Measurements from ENCODE around the gene OXNAD1.

The OXNAD1 gene

GRCh38 chr3:16270855-16271254 lies 5.8 kb downstream of the OXNAD1 start:
- no peak overlapping the region for H3K9ac ChIP-seq (ENCODE audit: low read depth, low read length, poor library complexity)
- H2BK12ac ChIP-seq (ENCODE audit: low read length), result no peak overlapping the region
- no peak overlapping the region for H3K27ac ChIP-seq (replicated peaks; ENCODE audit: low read length)
- H2BK5ac ChIP-seq (ENCODE audit: low read length), result no peak overlapping the region
- no peak overlapping the region for H3K4me2 ChIP-seq (ENCODE audit: insufficient read depth, low read length, poor library complexity, severe bottlenecking)
- H2BK15ac ChIP-seq (ENCODE audit: low read length), result no peak overlapping the region
- H3K27me3 ChIP-seq (ENCODE audit: control insufficient read depth in 3 of 3, insufficient read depth in 3 of 3, low read depth in 1 of 3, low read length in 3 of 3), result no peaks in the 10 kb centered on the region
- no peak overlapping the region for H4K91ac ChIP-seq (ENCODE audit: low read depth, low read length, poor library complexity)
- H3K18ac ChIP-seq (ENCODE audit: low read length), result no peak overlapping the region
- H3K4ac ChIP-seq (ENCODE audit: low read length), result no peak overlapping the region
- no peak overlapping the region for H2AK5ac ChIP-seq (ENCODE audit: low read depth, low read length)
- H3K79me1 ChIP-seq (ENCODE audit: low read depth, low read length), result no peaks in the 10 kb centered on the region
- no peak overlapping the region for H3K4me3 ChIP-seq (ENCODE audit: low read length in 2 of 2)
- no peak for DNase-seq (ENCODE audit: low spot score)
- no peak overlapping the region for H3K14ac ChIP-seq (ENCODE audit: low read length)
- no peak overlapping the region for H2AFZ ChIP-seq (ENCODE audit: low read length)
- H3K9me3 ChIP-seq (replicated peaks in 1 of 2; ENCODE audit: control insufficient read depth in 2 of 2, insufficient read depth in 1 of 2, low read depth in 1 of 2, low read length in 2 of 2), result no peaks in the 10 kb centered on the region
- H4K8ac ChIP-seq (ENCODE audit: low read depth, low read length), result no peak overlapping the region
- H2BK120ac ChIP-seq (ENCODE audit: low read depth, low read length), result no peak overlapping the region
- WGBS, 2 donors (ENCODE audit: extremely low coverage in 2 of 2, insufficient read length in 2 of 2, insufficient replicate concordance in 1 of 2), result no CpG with 5 or more reads among the region's 10 CpGs
- H3K36me3 ChIP-seq (replicated peaks in 1 of 2; ENCODE audit: control insufficient read depth in 2 of 2, insufficient read depth in 2 of 2, low read length in 2 of 2), result peaks cover 5 to 64% of the 10 kb centered on the region in 2 donors
- H3K4me1 ChIP-seq (ENCODE audit: control insufficient read depth in 2 of 2, insufficient read depth in 1 of 2, low read depth in 1 of 2, low read length in 2 of 2), result peaks cover 0 to 2% of the 10 kb centered on the region in 2 donors
- H3K23ac ChIP-seq (ENCODE audit: low read depth, low read length, poor library complexity), result no peak overlapping the region

GRCh38 chr3:16272588-16272987 lies 7.6 kb downstream of the OXNAD1 start:
- Histone ChIP-seq H3K4me3 (ENCODE audit: low read length in 2 of 2) (no peak overlapping the region), H3K79me1 (ENCODE audit: low read depth, low read length) (no peaks in the 10 kb centered on the region), H2BK5ac (ENCODE audit: low read length) (no peak overlapping the region), H3K23ac (ENCODE audit: low read depth, low read length, poor library complexity) (no peak overlapping the region), H3K9ac (ENCODE audit: low read depth, low read length, poor library complexity) (no peak overlapping the region), H3K4me1 (ENCODE audit: control insufficient read depth in 2 of 2, insufficient read depth in 1 of 2, low read depth in 1 of 2, low read length in 2 of 2) (no peaks in the 10 kb centered on the region), H3K9me3 (replicated peaks in 1 of 2; ENCODE audit: control insufficient read depth in 2 of 2, insufficient read depth in 1 of 2, low read depth in 1 of 2, low read length in 2 of 2) (no peaks in the 10 kb centered on the region), H3K4ac (ENCODE audit: low read length) (no peak overlapping the region), H2BK12ac (ENCODE audit: low read length) (no peak overlapping the region), H3K27me3 (ENCODE audit: control insufficient read depth in 3 of 3, insufficient read depth in 3 of 3, low read depth in 1 of 3, low read length in 3 of 3) (no peaks in the 10 kb centered on the region), H4K8ac (ENCODE audit: low read depth, low read length) (no peak overlapping the region), H4K91ac (ENCODE audit: low read depth, low read length, poor library complexity) (no peak overlapping the region), H3K18ac (ENCODE audit: low read length) (no peak overlapping the region), H2BK15ac (ENCODE audit: low read length) (no peak overlapping the region), H3K36me3 (replicated peaks in 1 of 2; ENCODE audit: control insufficient read depth in 2 of 2, insufficient read depth in 2 of 2, low read length in 2 of 2) (peaks cover 8 to 70% of the 10 kb centered on the region in 2 donors), H3K4me2 (ENCODE audit: insufficient read depth, low read length, poor library complexity, severe bottlenecking) (no peak overlapping the region), H3K14ac (ENCODE audit: low read length) (no peak overlapping the region), H2AFZ (ENCODE audit: low read length) (no peak overlapping the region), H2AK5ac (ENCODE audit: low read depth, low read length) (no peak overlapping the region), H2BK120ac (ENCODE audit: low read depth, low read length) (no peak overlapping the region), H3K27ac (replicated peaks; ENCODE audit: low read length) (no peak overlapping the region)
- DNase-seq (ENCODE audit: low spot score), result no peak
- WGBS, 2 donors (ENCODE audit: extremely low coverage in 2 of 2, insufficient read length in 2 of 2, insufficient replicate concordance in 1 of 2), result no CpG with 5 or more reads among the region's 1 CpG

- H2BK15ac ChIP-seq (ENCODE audit: low read length), result no peak overlapping the region
- H2BK12ac ChIP-seq (ENCODE audit: low read length), result no peak overlapping the region
- no peaks in the 10 kb centered on the region for H3K9me3 ChIP-seq (replicated peaks in 1 of 2; ENCODE audit: control insufficient read depth in 2 of 2, insufficient read depth in 1 of 2, low read depth in 1 of 2, low read length in 2 of 2)
- H3K9ac ChIP-seq (ENCODE audit: low read depth, low read length, poor library complexity), result no peak overlapping the region
- no CpG with 5 or more reads among the region's 2 CpGs for WGBS, 2 donors (ENCODE audit: extremely low coverage in 2 of 2, insufficient read length in 2 of 2, insufficient replicate concordance in 1 of 2)
- H3K4me3 ChIP-seq (ENCODE audit: low read length in 2 of 2), result no peak overlapping the region
- H3K4me1 ChIP-seq (ENCODE audit: control insufficient read depth in 2 of 2, insufficient read depth in 1 of 2, low read depth in 1 of 2, low read length in 2 of 2), result no peaks in the 10 kb centered on the region
- H3K36me3 ChIP-seq (replicated peaks in 1 of 2; ENCODE audit: control insufficient read depth in 2 of 2, insufficient read depth in 2 of 2, low read length in 2 of 2), result peaks cover 10 to 78% of the 10 kb centered on the region in 2 donors
- H4K91ac ChIP-seq (ENCODE audit: low read depth, low read length, poor library complexity), result no peak overlapping the region
- no peak overlapping the region for H3K23ac ChIP-seq (ENCODE audit: low read depth, low read length, poor library complexity)
- no peak overlapping the region for H3K27ac ChIP-seq (replicated peaks; ENCODE audit: low read length)
- H2AFZ ChIP-seq (ENCODE audit: low read length), result no peak overlapping the region
- no peak overlapping the region for H3K18ac ChIP-seq (ENCODE audit: low read length)
- H2BK120ac ChIP-seq (ENCODE audit: low read depth, low read length), result no peak overlapping the region
- no peak for DNase-seq (ENCODE audit: low spot score)
- H4K8ac ChIP-seq (ENCODE audit: low read depth, low read length), result no peak overlapping the region
- no peak overlapping the region for H2AK5ac ChIP-seq (ENCODE audit: low read depth, low read length)
- H3K14ac ChIP-seq (ENCODE audit: low read length), result no peak overlapping the region
- H3K4me2 ChIP-seq (ENCODE audit: insufficient read depth, low read length, poor library complexity, severe bottlenecking), result no peak overlapping the region
- H3K79me1 ChIP-seq (ENCODE audit: low read depth, low read length), result no peaks in the 10 kb centered on the region
- H3K27me3 ChIP-seq (ENCODE audit: control insufficient read depth in 3 of 3, insufficient read depth in 3 of 3, low read depth in 1 of 3, low read length in 3 of 3), result no peaks in the 10 kb centered on the region
- no peak overlapping the region for H2BK5ac ChIP-seq (ENCODE audit: low read length)
- H3K4ac ChIP-seq (ENCODE audit: low read length), result no peak overlapping the region
Observed at GRCh38 chr3:16273867-16274266, 8.9 kb downstream of the OXNAD1 start.

- no peak overlapping the region for H3K18ac ChIP-seq (ENCODE audit: low read length)
- H4K8ac ChIP-seq (ENCODE audit: low read depth, low read length), result no peak overlapping the region
- no peak overlapping the region for H3K4me2 ChIP-seq (ENCODE audit: insufficient read depth, low read length, poor library complexity, severe bottlenecking)
- no peak overlapping the region for H3K27ac ChIP-seq (replicated peaks; ENCODE audit: low read length)
- H3K36me3 ChIP-seq (replicated peaks in 1 of 2; ENCODE audit: control insufficient read depth in 2 of 2, insufficient read depth in 2 of 2, low read length in 2 of 2), result peaks cover 8 to 51% of the 10 kb centered on the region in 2 donors
- no CpG with 5 or more reads among the region's 3 CpGs for WGBS, 2 donors (ENCODE audit: extremely low coverage in 2 of 2, insufficient read length in 2 of 2, insufficient replicate concordance in 1 of 2)
- H2BK120ac ChIP-seq (ENCODE audit: low read depth, low read length), result no peak overlapping the region
- H3K4me3 ChIP-seq (ENCODE audit: low read length in 2 of 2), result no peak overlapping the region
- no peaks in the 10 kb centered on the region for H3K4me1 ChIP-seq (ENCODE audit: control insufficient read depth in 2 of 2, insufficient read depth in 1 of 2, low read depth in 1 of 2, low read length in 2 of 2)
- no peaks in the 10 kb centered on the region for H3K27me3 ChIP-seq (ENCODE audit: control insufficient read depth in 3 of 3, insufficient read depth in 3 of 3, low read depth in 1 of 3, low read length in 3 of 3)
- no peak overlapping the region for H3K14ac ChIP-seq (ENCODE audit: low read length)
- no peak overlapping the region for H2BK15ac ChIP-seq (ENCODE audit: low read length)
- H3K9ac ChIP-seq (ENCODE audit: low read depth, low read length, poor library complexity), result no peak overlapping the region
- no peak for DNase-seq (ENCODE audit: low spot score)
- H2BK12ac ChIP-seq (ENCODE audit: low read length), result no peak overlapping the region
- no peak overlapping the region for H3K23ac ChIP-seq (ENCODE audit: low read depth, low read length, poor library complexity)
- H2AK5ac ChIP-seq (ENCODE audit: low read depth, low read length), result no peak overlapping the region
- no peak overlapping the region for H2AFZ ChIP-seq (ENCODE audit: low read length)
- H3K9me3 ChIP-seq (replicated peaks in 1 of 2; ENCODE audit: control insufficient read depth in 2 of 2, insufficient read depth in 1 of 2, low read depth in 1 of 2, low read length in 2 of 2), result no peaks in the 10 kb centered on the region
- H2BK5ac ChIP-seq (ENCODE audit: low read length), result no peak overlapping the region
- no peaks in the 10 kb centered on the region for H3K79me1 ChIP-seq (ENCODE audit: low read depth, low read length)
- no peak overlapping the region for H3K4ac ChIP-seq (ENCODE audit: low read length)
- no peak overlapping the region for H4K91ac ChIP-seq (ENCODE audit: low read depth, low read length, poor library complexity)
Observed at GRCh38 chr3:16277471-16277870, 12.5 kb downstream of the OXNAD1 start.
